OCI-LY7 (cell line): ENCODE measurements around the gene IL12RB2.

ENCODE experiments used
- EZH2phosphoT487 ChIP-seq: fragments of 200-600 bp; sonication (generic); IDR thresholded peaks from 2 replicates; pipeline ENCODE4 v1.6.1; 2018; ENCODE audit warnings: low read depth, borderline replicate concordance, mild to moderate bottlenecking, mixed run types, antibody characterized with exemption, low read length, moderate library complexity, mixed read lengths
- TF ChIP-seq, protein P1 (sequence below): fragments of 200-600 bp; sonication (generic); conservative IDR thresholded peaks from 2 replicates; pipeline ENCODE4 v1.5.1; 2014; ENCODE audit warnings: mild to moderate bottlenecking, antibody characterized with exemption, low read length, moderate library complexity, mixed read lengths

GRCh38 chr1:67430358-67431155, 122.9 kb downstream of the IL12RB2 start, which contains the start of gene SERBP1:
- TF ChIP-seq, protein P1, sequence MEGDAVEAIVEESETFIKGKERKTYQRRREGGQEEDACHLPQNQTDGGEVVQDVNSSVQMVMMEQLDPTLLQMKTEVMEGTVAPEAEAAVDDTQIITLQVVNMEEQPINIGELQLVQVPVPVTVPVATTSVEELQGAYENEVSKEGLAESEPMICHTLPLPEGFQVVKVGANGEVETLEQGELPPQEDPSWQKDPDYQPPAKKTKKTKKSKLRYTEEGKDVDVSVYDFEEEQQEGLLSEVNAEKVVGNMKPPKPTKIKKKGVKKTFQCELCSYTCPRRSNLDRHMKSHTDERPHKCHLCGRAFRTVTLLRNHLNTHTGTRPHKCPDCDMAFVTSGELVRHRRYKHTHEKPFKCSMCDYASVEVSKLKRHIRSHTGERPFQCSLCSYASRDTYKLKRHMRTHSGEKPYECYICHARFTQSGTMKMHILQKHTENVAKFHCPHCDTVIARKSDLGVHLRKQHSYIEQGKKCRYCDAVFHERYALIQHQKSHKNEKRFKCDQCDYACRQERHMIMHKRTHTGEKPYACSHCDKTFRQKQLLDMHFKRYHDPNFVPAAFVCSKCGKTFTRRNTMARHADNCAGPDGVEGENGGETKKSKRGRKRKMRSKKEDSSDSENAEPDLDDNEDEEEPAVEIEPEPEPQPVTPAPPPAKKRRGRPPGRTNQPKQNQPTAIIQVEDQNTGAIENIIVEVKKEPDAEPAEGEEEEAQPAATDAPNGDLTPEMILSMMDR, result no peak; the same call in 1 of the 2 replicates
- TF ChIP-seq EZH2phosphoT487, result no peak
